ENCODE results near the gene LOXL3.

LOXL3 gene

DNA sequence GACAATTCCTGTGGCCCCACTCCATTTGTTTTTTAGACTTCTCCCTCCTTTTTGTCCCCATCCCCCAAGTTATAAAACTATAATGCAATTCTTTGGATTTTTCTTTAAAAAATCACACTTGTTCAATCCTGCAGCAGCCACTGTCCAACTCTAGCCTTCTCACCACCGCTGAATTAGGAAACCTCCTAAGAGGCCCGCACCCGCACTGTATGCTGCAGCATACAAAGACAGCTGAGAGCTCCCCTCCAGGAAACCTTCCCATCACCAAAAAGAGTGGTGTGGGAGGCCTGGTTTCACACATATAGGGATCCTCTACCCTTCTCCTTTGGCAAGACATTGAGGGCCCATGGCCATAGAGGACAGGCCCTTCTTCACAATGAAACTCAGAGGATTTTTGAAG, 49.2 kb downstream of the LOXL3 start:
- DNase-seq: no peak

DNA sequence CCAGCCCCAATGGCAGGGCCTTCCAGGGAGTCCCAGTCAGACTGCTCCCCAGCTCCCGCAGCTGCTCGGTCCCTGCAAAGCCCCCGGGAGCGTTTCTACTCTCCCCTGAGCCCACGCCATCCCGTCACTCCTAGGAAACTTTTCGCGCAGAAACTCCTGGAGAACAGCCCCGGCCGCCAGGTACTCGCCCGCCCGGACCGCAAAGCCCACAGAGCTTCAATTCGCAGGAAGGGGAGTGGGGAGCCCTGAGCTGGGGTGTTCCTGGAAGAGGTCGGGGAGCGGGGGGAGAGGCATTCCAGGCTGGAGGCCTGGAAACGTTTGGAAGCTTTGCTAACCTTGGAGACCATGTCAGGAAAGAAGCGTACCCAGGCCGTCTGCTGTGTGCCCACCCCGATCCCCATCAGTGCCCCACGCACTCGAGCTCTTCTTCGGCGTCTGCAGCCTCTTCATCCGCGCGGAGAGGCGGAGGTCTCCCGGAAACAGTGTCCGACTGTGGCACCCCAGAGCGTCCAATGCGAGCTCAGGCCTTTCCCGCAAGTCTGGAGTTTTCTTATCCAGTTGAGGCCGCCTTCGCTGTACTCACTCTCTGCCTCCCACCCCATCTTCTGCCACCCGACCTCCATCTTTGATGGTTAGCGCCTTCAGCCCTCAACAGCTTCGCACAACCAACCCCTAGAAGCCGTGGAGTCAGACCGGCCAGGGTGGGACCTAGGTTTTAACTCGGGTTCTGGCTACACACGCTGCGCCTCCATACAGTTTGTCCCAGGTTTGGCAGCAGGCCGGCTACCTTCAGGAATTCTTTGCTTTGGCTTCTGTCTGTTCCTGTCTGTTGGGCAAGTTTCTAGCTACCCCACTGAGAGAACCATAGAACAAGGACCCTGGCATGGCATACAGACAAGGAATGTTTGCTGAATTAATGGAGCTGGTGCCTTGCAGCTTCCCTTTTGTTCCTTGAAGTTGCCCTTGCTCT, 50.0 kb downstream of the LOXL3 start:
- DNase-seq: no peak

DNA sequence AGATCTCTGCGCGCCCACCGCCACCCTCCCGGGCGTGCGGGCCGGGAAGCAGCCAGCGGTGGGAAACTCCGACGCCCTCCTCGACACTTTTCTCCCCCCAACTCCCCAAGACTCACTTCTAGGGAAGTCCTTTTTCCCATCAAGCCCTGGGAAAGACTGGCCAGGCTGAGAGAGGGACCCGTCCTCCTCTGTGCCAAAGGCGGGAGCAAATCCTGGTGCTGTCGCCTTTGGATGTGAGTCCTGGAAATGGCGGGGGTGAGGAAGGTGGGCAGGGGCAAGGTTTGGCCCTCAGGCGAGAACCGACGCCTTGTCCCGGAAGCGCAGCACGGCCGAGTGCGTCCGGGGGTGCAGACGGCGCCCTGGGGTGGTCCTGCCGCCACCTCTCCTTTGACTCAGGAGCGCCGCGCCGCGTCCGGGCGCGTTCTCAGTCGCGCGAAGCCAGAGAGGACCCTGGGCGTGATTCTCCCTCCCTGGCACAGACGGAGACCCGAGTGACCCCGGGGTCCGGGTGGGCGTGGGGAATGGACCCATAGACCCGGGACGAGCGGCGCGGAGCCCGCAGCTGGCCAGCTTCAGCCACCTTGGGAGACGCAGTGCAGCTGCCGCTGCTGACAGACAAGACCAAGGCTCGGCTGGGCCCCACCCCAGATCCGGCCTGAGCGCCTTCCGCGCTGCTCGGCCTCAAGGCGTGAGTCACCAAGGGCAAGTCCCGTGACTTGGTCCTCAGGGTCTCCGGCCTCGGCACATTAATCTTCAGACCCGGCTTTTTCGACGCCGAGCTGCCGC, 50.8 kb downstream of the LOXL3 start:
- no peak for DNase-seq

DNA sequence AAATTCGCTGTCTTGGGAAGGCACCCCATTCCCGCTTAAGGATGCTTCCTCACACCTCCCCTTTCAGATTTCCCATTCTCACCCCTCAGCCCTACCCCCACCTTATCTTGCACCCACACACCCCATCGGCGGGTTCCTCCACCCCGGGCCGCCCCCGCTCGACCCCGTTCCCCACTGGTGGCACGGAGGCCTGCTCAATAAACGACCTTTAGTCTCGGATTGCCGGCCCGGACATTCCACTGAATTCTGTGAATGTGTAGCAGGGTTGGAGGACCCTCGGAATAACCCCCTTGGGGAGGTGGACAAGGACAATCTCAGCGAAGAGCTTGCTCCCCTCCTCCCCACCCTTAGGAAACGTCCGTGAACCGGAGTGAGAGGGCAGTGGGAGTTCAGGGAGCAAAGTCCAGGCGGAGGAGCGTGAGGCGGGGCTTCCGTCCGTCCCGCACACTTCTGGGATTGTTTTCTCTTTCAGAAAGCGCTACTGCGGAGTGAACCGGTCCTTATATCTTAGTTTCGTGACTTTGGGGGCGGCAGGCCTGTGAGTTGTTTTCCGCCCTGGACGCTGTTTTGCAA, 51.5 kb downstream of the LOXL3 start:
- DNase-seq: no peak

DNA sequence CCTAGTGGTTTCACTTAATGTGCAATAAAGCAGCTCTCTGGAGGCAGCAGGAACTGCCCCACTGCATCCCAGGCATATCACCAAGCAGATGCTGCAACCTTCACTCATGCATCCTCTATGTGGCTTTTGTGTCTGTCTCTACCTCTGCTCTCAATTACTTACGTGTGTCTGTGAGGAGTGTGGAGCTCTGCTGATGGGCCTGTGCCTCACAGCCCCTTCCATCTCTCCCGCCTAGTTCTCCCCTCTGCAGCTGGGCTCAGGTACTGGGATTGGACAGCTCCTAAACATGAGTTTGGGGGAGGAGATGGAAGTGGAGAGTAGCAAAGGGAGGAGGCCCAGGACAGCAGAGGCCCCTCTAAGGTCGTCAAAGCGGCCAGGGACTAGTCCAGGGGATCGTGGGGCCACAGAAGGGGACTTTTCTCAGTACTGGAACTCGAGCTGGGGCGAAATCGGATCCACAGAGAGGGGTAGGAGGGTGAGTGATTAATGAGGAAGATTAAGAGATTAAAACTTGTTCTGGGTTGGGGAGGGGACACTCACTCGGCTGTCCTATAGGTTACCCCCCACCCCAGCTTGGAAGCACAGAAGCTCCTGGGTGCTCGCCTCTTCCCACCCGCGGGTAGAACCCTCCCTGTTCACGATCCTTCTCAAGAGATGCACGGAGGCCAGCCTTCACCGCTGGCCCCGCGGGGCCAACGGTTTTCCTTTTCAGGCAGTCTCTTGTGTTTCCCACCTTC, 52.2 kb downstream of the LOXL3 start:
- no peak for DNase-seq

DNA sequence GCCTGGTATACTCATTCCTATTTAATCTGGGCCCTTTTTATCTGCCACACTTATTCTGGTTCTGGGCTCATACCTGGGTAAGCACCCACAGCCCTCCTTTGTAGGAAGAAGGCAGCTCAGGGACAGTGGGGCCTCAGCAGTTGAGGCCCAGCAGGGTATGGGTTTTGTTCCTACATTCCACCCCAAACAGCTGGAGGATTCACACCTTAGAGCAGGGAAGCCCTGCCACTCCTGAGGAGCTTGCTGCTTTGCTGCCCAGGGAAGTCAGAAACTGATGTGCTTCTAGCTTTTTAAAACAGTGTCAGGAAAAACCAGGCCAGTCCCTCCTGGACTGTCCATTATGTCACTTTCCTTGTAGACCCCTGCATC, 53.2 kb downstream of the LOXL3 start:
- DNase-seq: no peak

DNA sequence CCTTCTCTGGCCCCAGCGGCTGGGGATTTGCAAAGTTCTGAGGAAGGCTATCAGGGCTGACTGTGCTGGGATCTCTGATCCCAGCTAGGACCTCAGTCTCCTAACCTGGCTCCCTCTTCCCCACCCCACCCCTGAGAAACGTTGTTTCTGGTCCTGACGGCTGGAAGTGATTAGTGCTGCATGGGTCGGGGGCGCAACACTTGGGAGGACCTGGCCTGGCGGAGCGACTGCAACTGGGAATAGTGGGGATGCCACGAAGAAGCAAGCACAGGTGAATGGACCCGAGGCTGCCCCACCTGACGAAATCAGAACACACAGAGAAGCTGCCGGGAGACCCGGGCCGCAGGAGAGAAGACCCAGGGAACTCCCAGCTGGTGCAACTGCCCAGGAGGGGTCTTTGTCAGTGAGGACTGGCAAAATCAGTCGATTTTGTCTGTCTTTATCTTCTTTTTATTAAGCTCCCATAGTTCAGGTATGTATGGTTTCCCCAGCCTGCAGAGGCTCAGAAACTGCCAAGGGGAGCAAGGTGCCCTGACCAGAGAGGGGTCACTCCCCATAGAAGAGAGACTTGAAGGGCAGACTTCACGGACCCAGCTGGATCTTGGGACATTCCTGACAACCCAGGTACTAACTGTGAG, 53.7 kb downstream of the LOXL3 start:
- DNase-seq: no peak

DNA sequence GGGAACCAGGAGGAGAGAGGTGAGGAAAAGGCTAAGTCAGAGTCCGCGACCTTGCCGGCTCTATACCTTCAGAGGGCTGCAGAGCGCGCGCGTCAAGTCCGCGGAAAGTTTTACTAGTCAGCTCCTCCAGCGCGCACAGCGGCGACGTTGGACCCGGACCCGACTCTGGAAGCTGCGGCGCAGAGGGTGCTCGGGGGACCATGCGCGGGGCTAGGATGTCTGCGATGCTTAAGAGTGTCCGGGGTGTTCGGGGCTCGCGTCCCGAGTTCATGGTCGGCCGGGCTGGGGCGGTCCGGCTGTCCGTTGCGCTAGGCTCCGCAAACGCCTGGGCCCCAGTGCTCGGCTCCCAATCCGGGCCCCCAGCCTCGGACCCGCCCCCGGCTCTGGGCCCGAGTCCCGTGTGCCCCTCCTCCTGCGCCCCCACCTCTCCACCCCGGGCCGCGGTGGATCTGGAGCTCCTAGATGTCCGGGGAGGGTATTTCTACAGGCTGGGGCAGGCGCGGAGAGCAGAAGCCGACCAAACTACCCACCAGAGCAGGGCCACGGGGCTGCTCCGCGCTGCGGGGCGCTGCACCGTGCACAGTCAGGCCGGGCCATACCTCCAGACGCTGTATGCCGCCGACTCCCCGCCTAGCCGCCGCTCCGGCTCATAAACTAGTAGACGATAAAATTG, 54.3 kb downstream of the LOXL3 start, which contains the start of gene LBX2:
LBX2 (minus strand) TSS at position 337 of the 673 bp plus-strand sequence; CDS start at position 271, 66 bp downstream.
- no peak for DNase-seq

DNA sequence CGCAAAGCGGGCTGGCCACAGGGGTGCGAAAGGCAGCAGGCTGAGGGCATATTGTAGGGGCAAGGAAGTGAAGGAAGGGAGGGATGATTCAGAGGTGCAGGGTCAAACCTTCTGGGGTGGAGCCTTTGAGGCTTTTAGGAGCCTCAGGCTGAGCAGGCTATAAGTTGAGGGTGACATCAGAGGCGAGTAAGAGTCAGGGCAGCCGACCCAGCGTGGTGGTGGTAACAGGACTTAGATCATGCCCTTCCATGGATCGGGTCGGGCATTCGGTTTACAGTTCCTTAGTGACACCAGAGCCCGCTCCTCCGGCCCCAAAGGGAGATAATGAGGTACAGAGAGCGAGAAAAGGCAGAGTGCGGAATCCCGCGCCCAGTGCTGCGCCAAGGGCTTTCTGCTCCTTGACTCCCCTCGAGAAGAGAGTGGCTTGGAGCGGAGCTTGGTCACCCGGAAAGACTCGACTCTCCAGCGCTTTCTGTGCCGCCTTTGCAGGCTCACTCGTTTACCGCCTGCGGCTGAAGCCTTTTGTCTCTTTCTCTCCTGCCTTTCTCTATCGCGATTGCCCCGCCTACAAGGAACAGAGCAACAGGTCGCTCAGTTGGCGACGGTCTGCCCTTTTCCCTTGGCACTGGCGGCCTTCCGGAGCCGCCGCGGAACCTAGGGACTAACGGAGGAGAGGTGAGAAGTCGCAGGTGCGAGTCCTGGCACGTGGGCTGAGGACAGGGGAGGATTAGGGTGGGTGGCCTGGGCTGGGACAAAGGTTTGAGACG, 55.1 kb downstream of the LOXL3 start:
- no peak for DNase-seq

DNA sequence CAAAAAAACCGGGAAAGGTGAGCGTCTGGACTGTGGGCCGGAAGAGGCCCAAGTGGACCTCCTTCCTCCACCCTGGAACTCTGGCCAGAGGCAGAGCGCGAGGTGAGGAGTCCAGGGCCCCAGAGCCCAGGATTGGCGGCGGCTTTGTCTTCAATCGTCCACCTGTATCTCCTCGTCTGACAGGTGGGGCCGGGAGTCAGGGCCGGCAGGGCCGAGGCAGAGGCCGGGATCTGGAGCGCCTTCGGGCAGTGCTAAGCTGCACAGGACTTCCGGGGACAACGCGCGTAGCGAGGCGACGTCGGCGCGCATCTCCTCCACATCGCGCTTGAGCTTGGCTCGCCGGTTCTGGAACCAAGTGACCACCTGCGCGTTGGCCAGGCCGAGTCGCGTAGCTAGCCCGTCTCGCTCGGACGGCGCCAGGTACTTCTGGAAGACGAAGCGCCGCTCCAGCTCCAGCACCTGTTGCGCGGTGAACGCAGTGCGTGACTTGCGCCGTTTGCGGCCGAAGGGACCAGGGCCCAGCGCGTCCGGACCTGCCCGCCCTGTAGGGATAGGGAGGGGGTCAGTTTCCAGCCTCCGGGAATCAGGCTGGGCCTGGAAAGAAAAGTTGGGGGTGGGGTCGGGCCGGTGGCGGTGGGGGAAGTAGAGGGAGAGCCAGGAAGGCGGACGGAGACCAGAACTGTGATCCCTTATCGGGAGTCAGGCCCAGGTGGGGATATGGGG, 55.8 kb downstream of the LOXL3 start:
- DNase-seq: no peak

DNA sequence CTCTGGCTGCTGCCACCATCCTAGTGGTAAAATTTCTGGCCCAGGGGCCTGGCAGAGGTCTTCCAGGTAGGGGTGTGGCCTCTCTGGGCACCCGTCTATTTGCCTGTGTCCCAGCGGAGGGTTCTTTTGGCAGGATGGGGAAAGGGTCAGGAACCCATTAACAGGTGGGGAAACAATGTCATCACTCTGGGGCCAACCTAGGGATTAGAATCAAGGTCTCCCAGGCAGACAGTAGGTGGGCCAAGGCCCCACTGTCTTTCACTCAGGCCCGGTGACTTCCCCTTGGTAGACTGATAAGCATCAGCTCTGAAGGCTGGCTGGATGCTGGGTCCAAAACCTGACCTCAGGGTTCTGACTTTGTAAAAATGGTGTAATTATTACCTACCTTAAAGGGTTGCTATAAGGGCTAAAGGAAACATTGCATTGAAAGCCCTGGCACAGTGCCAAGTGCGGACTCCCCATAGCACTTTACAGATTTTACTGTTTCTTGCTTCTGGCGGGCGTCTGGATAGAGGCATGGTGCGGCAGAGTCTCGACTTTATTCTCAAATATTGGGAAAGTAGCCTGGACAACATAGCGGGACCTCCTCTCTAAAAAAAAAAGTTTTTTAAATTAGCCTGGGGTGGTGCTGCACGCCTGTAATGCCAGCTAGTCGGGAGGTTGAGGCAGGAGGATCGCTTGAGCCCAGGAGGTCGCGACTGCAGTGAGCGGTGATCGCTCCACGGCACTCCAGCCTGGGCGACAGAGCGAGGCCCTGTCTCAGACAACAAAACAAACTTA, 56.6 kb downstream of the LOXL3 start:
- no peak for DNase-seq

DNA sequence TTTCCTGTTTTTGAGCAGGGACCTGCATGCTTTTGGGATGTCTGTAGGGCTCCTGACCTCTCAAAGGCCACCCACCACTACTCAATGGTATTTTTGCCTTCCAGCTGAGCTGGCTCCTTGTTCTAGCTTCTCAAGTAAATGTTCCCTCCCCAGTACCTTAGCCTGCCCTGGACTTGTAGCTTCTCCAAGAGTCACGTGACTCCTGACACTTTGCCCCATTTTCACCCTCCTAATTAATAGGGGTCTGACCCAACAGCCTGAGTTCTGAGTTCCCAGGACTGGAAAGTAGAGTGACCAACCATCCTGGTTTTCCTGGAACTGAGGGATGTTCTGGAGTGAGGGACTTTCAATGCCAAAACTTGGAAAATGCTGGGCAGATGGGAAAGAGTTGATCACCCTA, 58.3 kb downstream of the LOXL3 start:
- DNase-seq: no peak

DNA sequence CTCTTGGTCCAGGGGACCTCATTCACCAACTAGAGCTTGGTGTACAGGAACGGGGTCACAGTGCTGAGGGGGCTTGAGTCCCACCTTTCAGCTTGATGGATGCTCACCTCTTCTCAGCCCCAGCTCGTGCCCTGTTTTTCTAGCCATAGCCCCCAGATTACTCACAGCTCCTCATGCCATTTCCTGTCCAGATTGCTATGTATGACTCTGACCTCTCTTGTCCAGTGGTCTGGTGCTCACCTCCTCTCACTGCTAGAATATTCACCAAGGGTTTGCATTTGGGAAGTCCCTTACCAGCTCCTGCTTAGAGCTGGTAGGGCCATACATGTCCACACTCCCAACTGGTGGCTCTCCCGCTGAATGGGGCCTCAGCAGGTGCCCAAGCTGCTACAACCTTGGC, 60.2 kb downstream of the LOXL3 start:
- no peak for DNase-seq

DNA sequence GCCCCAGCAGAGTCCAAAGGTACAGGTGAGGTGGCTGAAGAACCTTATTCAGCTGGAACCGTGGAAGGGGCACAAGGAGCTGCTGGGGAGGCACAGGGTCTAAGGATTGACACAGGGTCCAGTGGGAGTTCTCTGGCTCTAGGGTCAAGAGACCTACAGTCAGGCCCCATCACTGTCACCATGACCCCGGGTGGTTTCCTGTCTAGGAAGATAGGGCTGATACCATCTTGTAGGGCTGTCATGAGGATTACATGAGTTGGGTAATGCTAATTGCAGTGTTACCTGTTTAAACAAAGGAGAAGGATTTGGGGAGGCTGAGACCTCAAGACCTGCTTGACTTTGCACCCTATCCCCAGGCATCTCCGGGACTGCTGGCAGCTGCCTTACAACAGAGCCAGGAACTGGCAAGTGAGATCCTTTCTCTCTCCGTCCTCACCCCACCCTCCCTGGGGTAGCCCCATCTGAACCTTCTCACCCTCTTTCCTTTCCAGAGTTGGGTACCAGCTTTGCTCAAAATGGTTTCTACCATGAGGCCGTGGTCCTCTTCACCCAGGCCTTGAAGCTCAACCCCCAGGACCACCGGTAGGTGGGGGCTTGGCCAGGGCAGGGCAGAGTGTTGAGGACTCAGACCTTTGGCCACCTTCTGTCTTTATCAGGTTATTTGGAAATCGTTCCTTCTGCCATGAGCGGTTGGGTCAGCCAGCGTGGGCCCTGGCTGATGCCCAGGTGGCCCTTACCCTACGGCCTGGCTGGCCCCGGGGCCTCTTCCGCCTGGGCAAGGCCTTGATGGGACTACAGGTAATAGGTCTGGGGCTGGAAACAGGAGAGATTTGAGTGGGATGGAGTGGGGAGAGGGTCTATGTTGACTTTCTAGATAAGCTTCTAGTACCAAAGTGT, 61.8 kb downstream of the LOXL3 start:
- no peak for DNase-seq

DNA sequence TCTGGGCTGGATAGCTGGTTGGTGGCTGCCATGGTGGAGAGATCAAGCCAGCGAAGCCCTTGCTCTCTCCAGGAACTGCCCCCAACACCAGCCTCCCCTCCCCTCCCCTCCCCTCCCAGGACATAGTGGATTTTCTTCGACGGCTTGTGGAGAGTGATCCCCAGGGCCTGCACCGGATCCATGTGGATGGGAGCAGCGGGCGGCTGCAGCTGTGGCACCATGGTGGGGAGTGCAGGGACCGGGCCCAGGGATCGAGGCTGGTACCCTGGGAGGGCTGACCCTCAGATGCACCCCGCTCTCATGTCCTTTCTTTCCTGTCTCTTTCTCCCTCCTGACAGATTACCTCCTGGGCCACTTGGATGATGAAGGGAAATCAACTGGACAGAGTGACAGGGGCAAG, 63.8 kb downstream of the LOXL3 start:
- DNase-seq: no peak

DNA sequence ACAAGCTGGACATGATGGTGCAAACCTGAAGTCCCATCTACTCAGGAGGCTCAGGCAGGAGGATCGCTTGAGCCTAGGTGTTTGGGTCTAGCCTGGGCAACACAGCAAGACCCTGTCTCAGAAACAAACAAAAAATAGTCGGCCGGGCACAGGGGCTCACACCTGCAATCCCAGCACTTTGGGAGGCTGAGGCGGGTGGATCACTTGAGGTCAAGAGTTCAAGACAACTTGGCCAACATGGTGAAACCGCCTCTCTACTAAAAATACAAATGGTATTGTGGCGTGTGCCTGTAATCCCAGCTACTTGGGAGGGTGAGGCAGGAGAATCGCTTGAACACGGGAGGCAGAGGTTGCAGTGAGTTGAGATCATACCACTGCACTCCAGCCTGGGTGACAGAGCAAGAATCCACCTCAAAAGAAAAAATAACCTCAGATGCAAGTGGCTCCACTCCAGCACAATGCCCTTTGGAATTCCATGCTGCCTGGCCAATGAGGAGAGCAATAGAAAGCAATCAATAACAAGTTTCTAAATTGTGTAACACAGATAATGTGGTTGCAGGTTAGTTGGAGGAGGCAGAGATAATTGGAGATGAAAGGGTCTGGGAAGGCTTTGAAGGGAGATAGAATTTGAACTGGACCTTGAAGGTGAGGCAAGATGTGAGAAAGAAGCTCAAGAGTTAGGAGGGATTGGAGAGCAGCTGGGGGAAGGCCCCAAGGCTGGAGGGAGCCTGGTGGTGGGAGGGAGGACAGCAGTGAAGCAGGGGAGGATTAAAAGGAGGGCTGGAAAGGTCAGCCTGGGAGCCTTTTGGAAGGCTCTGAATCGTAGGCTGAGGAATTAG, 64.9 kb downstream of the LOXL3 start:
- no peak for DNase-seq

DNA sequence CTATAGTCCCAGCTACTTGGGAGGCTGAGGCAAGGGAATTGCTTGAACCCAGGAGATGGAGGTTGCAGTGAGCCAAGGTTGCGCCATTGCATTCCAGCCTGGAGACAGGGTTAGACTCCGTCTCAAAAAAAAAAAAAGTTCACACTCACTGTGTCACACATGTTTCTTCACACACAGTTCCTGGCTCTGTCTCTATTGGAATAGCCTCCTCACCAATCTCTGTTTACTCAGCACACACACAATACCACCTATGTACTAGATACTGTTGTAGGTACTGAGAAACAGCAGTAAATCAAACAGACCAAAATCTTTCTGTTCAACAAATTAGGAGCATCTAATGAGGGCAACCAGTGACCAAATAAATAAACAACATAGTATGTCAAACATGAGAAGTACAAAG, 67.6 kb downstream of the LOXL3 start:
- no peak for DNase-seq

Measured in NCI-H748 treated with DMSO at 0.1 percent for 48 hours (cell line).